ENCODE results near the gene PLEKHG4.

Gene PLEKHG4
- long read RNA-seq, full-length matches to known transcripts, result 2 of 27 reads
- long read RNA-seq, partial matches to known transcripts, result 12 of 27 reads
- long read RNA-seq, other reads (novel, unspliced or antisense), result 13 of 27 reads

- peak within 1 kb of the TSS; percentile 46 for H3K4me3 ChIP-seq (replicated peaks; ENCODE audit: insufficient read depth, low read length)
These were observed at the start of gene PLEKHG4 for GRCh38 chr16:67279296-67280089. Gene PLEKHG4 (plus strand): TSS chr16:67279532. CDS start chr16:67280045, 513 bp downstream.

GRCh38 chr16:67229906-67230808, 49.2 kb upstream of the PLEKHG4 start:
- DNase-seq (ENCODE audit: low read depth in 1 of 2, low spot score in 1 of 2), result no peak
- no peaks in the 10 kb centered on the region for H3K27me3 ChIP-seq (ENCODE audit: insufficient read depth, poor library complexity, severe bottlenecking)
- TF ChIP-seq POLR2AphosphoS5 (IDR thresholded peaks at IDR 0.05; ENCODE audit: low read depth), result peak; percentile 42; the same call in 1 of the 2 replicates
- no peak for TF ChIP-seq SPI1 (IDR thresholded peaks at IDR 0.05; ENCODE audit: borderline replicate concordance, low read depth)
- TF ChIP-seq REST (IDR thresholded peaks at IDR 0.05; ENCODE audit: insufficient replicate concordance, low read depth), result no peak
- TF ChIP-seq GABPA (IDR thresholded peaks at IDR 0.05; ENCODE audit: low read depth), result no peak
- H3K27ac ChIP-seq (replicated peaks), result no peak overlapping the region
- H3K4me3 ChIP-seq (replicated peaks; ENCODE audit: insufficient read depth, low read length), result no peak overlapping the region

More at GRCh38 chr16:67279296-67280089, at the start of gene PLEKHG4:
- peak; percentile 67 to 76 for DNase-seq (ENCODE audit: low read depth in 1 of 2, low spot score in 1 of 2)
- H3K27me3 ChIP-seq (ENCODE audit: insufficient read depth, poor library complexity, severe bottlenecking), result no peaks in the 10 kb centered on the region
- H3K27ac ChIP-seq (replicated peaks), result peak within 1 kb of the TSS; percentile 72
- TF ChIP-seq CTCF (IDR thresholded peaks at IDR 0.05; ENCODE audit: insufficient read depth, low read length) (peak; percentile 39), GABPA (IDR thresholded peaks at IDR 0.05; ENCODE audit: low read depth) (no peak), POLR2AphosphoS5 (IDR thresholded peaks at IDR 0.05; ENCODE audit: low read depth) (peak; percentile 52; the same call in 1 of the 2 replicates)

- no peak overlapping the region for H3K27ac ChIP-seq (replicated peaks)
- TF ChIP-seq SPI1 (IDR thresholded peaks at IDR 0.05; ENCODE audit: borderline replicate concordance, low read depth), result no peak
- no peak for TF ChIP-seq CTCF (IDR thresholded peaks at IDR 0.05; ENCODE audit: insufficient read depth, low read length)
- TF ChIP-seq POLR2AphosphoS5 (IDR thresholded peaks at IDR 0.05; ENCODE audit: low read depth), result no peak
- no peak for TF ChIP-seq GABPA (IDR thresholded peaks at IDR 0.05; ENCODE audit: low read depth)
- TF ChIP-seq REST (IDR thresholded peaks at IDR 0.05; ENCODE audit: insufficient replicate concordance, low read depth), result no peak
- H3K27me3 ChIP-seq (ENCODE audit: insufficient read depth, poor library complexity, severe bottlenecking), result no peaks in the 10 kb centered on the region
- no peak overlapping the region for H3K4me3 ChIP-seq (replicated peaks; ENCODE audit: insufficient read depth, low read length)
- DNase-seq (ENCODE audit: low read depth in 1 of 2, low spot score in 1 of 2), result no peak
These were observed 48.3 kb upstream of the PLEKHG4 start for GRCh38 chr16:67230809-67231660.
